Colonic mucosa (tissue), 4 donors: ENCODE measurements around the gene NABP1. TPM values are rescaled to one million over a fixed set of nuclear protein-coding genes. Genes with fewer than 3 reads are reported as not detected.

ENCODE experiments used
- DNase-seq: peaks from one replicate; pipeline ENCODE4 v3.0.0-alpha.2; 2020
- H3K27ac ChIP-seq: fragments of 200-600 bp; one replicate; pipeline ENCODE4 v1.8.0; 2021
- H3K27me3 ChIP-seq: fragments of 200-600 bp; one replicate; pipeline ENCODE4 v1.8.0; 2021
- H3K36me3 ChIP-seq: fragments of 200-600 bp; one replicate; pipeline ENCODE4 v1.8.0; 2021
- H3K4me1 ChIP-seq: fragments of 200-600 bp; one replicate; pipeline ENCODE4 v1.8.0; 2021; ENCODE audit warnings: mild to moderate bottlenecking
- H3K4me3 ChIP-seq: fragments of 200-600 bp; one replicate; pipeline ENCODE4 v1.8.0; 2021
- H3K9ac ChIP-seq, 2 donors: one replicate each; pipeline ENCODE4 v1.7.0; 2013; ENCODE audit warnings: control low read depth in 2 of 2, low read depth in 2 of 2, low read length in 2 of 2
- H3K9me3 ChIP-seq: fragments of 200-600 bp; one replicate; pipeline ENCODE4 v1.8.0; 2021
- intact Hi-C: fragments of 100-400 bp; cut with DNase I; formaldehyde crosslinking; loops from one replicate; pipeline ENCODE4 v1.14.1; 2022
- total RNA-seq, 2 donors: library from RNA; stranded (reverse); fragmentation: NEBNext Ultra II Directional in 1 of 2; extraction: Animal tissue kit (Norgen Biotek cat#: 25700) in 1 of 2; gene quantifications; one replicate each; pipeline ENCODE4 v1.2.1, GENCODE V29; 2021
- TF ChIP-seq, protein P1 (sequence below): fragments of 200-600 bp; IDR thresholded peaks from one replicate; pipeline ENCODE4 v1.8.0; 2022; ENCODE audit warnings: antibody characterized with exemption, mild to moderate bottlenecking
- donor health status: healthy.
- donor health status: DM: no; HTN: no; CAD: no.
- donor health status: DM: no; HTN: no; CAD: no.

The NABP1 gene
- total RNA-seq, 2 donors from 2014 or later = 10.1 to 15.9 TPM

DNA sequence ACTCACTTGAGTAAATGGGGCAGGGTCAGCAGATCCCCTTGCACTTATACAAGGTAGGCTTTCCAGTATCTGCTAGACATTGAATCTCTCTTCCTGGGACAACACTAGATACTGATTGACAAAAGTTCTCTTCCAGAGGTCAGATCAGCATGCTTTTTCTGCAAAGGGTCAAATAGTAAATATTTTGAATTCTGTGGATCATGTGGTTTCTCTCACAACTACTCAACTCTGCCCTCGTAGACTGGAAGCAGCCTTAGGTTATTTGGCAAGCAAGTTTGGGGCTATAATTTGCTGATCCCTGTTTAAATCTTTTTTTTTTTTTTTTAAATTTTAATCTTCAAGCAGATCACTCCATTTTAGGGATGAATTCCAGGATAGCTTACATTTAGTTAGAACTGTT lies 17.4 kb upstream of the NABP1 start:
- intact Hi-C loops = no loop called here
- no peaks in the 10 kb centered on the region for H3K27me3 ChIP-seq
- no peak overlapping the region for H3K4me3 ChIP-seq
- DNase-seq = no peak
- TF ChIP-seq, protein P1, sequence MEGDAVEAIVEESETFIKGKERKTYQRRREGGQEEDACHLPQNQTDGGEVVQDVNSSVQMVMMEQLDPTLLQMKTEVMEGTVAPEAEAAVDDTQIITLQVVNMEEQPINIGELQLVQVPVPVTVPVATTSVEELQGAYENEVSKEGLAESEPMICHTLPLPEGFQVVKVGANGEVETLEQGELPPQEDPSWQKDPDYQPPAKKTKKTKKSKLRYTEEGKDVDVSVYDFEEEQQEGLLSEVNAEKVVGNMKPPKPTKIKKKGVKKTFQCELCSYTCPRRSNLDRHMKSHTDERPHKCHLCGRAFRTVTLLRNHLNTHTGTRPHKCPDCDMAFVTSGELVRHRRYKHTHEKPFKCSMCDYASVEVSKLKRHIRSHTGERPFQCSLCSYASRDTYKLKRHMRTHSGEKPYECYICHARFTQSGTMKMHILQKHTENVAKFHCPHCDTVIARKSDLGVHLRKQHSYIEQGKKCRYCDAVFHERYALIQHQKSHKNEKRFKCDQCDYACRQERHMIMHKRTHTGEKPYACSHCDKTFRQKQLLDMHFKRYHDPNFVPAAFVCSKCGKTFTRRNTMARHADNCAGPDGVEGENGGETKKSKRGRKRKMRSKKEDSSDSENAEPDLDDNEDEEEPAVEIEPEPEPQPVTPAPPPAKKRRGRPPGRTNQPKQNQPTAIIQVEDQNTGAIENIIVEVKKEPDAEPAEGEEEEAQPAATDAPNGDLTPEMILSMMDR = no peak
- no peak overlapping the region for H3K27ac ChIP-seq
- no peak overlapping the region for H3K9ac ChIP-seq
- H3K36me3 ChIP-seq = no peaks in the 10 kb centered on the region
- no peaks in the 10 kb centered on the region for H3K4me1 ChIP-seq
- no peaks in the 10 kb centered on the region for H3K9me3 ChIP-seq

DNA sequence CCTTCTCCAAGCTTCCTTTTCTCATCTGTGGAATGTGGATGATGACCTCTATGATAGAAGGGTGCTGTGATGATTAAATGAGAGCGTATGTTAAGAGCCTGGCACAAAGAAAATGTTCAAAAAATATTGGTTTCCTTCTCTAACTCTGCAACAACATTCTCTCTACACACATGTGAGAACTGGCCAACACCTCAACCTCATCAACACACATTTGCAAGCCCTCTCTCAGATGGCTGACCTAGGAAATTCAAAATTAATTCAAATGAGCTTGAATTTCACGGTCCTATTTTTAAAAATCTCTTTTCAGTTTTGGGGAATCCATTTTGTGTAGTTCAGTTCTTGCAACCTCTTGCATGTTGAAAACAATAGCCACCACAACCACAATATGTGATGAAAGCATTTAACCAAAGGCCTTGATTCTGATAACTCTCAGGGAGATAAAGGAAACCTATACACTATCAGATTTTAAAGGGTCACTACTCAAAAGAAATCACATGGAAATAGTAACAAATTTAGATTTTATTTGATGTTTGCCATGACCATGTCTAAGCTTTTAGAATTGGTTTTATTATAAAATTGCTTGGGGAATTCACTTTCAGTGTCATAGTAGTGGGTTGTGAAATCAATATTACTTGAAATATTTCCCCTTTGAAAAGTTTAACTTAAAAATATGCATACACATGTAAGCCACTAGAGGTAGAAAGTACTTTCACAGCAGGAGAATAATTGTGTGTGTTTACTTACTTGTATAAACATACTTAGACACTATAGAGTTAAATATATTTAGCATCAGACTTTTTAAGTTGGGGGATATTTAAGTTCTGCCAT lies 16.6 kb upstream of the NABP1 start:
- H3K4me1 ChIP-seq = no peaks in the 10 kb centered on the region
- no peaks in the 10 kb centered on the region for H3K36me3 ChIP-seq
- intact Hi-C loops = no loop called here
- no peaks in the 10 kb centered on the region for H3K9me3 ChIP-seq
- H3K4me3 ChIP-seq = no peak overlapping the region
- H3K9ac ChIP-seq = no peak overlapping the region
- no peak for DNase-seq
- no peaks in the 10 kb centered on the region for H3K27me3 ChIP-seq
- H3K27ac ChIP-seq = no peak overlapping the region
- TF ChIP-seq, protein P1 = no peak

DNA sequence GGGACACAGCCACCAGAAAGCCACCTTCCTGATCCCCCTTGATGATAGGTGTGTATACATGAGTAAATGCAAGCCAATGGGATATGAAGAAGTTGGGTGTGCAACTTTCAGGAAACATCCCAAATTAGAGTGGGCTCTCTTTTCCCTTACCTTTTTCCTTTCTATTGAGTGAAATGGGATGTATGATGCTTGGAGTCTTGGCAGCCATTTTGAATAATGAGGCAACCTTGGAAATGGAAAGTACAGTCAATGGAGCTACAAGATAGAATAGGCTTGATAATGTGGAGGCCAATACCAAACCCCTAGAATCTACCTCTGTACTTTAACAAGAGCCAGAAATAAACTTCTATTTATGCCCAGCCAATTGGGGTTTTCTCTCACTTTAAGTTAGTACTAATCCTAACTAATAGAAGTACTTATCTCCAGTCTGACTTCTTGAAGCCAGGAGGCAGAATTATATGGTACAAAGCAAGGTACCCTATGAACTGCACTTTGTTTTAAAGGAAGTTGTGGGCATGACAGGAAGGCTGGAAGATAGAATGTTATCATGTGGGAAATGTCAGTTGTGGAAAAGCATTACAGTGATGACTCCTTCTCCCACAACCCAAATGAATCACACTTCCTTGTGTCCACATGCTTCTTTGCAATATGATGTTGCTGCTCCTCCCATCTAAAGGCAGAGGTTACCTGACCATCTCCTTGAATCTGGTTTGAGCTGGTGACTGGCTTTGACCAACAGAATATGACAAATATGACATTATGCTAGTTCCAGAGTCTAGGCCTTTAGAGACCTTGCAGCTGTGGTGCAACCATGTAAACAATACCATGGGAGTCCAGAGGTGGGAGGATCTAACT lies 12.9 kb upstream of the NABP1 start:
- intact Hi-C loops = no loop called here
- Histone ChIP-seq H3K36me3 (no peaks in the 10 kb centered on the region), H3K4me3 (no peak overlapping the region), H3K9me3 (no peaks in the 10 kb centered on the region), H3K27ac (no peak overlapping the region), H3K4me1 (no peaks in the 10 kb centered on the region), H3K27me3 (no peaks in the 10 kb centered on the region), H3K9ac (no peak overlapping the region)
- TF ChIP-seq, protein P1 = no peak
- no peak for DNase-seq

DNA sequence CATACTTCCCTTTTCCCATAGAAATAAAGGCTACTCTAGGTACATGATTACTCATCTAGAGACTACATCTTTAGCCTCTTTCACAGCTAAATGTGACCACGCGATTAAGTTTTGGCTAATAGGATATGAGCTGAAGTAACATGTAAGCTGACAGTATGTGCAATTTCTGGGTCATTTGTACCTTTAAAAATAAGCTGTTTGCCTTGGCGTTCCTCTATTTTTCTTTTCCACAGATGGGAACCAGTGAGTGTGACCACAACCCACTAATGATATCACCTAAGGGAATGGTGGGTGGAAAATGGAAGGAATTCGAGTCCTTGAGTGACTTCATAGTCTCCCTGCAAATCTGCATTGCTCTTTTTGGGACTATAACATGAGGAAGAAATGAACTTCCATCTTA lies 11.7 kb upstream of the NABP1 start:
- no peak for DNase-seq
- H3K36me3 ChIP-seq = no peaks in the 10 kb centered on the region
- TF ChIP-seq, protein P1 = no peak
- intact Hi-C loops = no loop called here
- no peak overlapping the region for H3K27ac ChIP-seq
- H3K9me3 ChIP-seq = no peaks in the 10 kb centered on the region
- H3K4me1 ChIP-seq = no peaks in the 10 kb centered on the region
- no peaks in the 10 kb centered on the region for H3K27me3 ChIP-seq
- H3K4me3 ChIP-seq = no peak overlapping the region
- H3K9ac ChIP-seq = no peak overlapping the region

DNA sequence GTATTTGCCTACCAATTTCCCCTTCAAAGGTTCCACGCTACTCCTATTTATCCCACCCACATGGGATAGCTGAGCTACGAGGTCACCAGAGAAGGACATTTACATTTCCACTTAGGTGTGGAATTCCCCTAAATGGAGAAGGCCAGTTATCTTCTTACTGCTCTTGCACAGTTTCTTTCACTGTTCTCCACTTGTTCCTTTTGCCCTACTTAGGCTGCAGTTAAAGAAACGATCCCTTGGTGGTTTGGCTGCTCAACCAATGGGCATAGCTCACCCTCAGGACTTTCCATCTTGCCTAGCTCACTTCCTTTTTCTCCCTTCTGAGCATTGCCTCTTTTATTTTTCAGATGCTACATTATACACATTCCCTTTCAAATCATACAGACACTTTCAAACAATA lies 11.2 kb upstream of the NABP1 start:
- Histone ChIP-seq H3K36me3 (no peaks in the 10 kb centered on the region), H3K9me3 (no peaks in the 10 kb centered on the region), H3K9ac (no peak overlapping the region), H3K4me3 (no peak overlapping the region), H3K27me3 (no peaks in the 10 kb centered on the region), H3K27ac (no peak overlapping the region), H3K4me1 (no peaks in the 10 kb centered on the region)
- intact Hi-C loops = no loop called here
- DNase-seq = no peak
- TF ChIP-seq, protein P1 = no peak
